K562 (cell line): ENCODE results near the gene SAP25. TPM values are rescaled to one million over a fixed set of nuclear protein-coding genes. Genes with fewer than 3 reads are reported as not detected.

Source experiments
- CLOCK ChIP-seq: fragments of 250-450 bp; sonication (Bioruptor Pico); IDR thresholded peaks from 2 replicates; pipeline ENCODE4 v1.4.0; 2020; ENCODE audit warnings: mild to moderate bottlenecking, moderate library complexity, borderline replicate concordance
- MGA ChIP-seq: fragments of 450-650 bp; IDR thresholded peaks from 2 replicates; pipeline ENCODE4 v1.6.1; 2016; ENCODE audit warnings: mild to moderate bottlenecking, moderate library complexity
- PRDM10 ChIP-seq: fragments of 450-650 bp; IDR thresholded peaks from 2 replicates; pipeline ENCODE4 v1.6.1; 2018; ENCODE audit not compliant: partially characterized antibody
- polyA plus RNA-seq, 8 experiments: library from polyadenylated mRNA; depleted of rRNA in 4 of 8; stranded (reverse) in 5 of 8; unstranded in 3 of 8; fragments of >200 nt; fragmentation: Nextera tagmentation in 2 of 8; fragmentation: Illumina TruSeq in 1 of 8; extraction: Ambion mirVana in 2 of 8; extraction: Trizol in 1 of 8; gene quantifications; 2 replicates each; pipeline versions ENCODE4 v1.2.1 to v1.2.3, GENCODE V29; 2011 to 2014; ENCODE audit warnings: inconsistent platforms in 1 of 8, missing spikeins in 1 of 8
- total RNA-seq, 7 experiments: library from RNA; depleted of rRNA in 6 of 7; stranded (reverse); fragments of >200 nt in 6 of 7; fragmentation: Illumina TruSeq in 2 of 7; extraction: Trizol in 2 of 7; gene quantifications; 2 replicates each; pipeline versions ENCODE4 v1.2.1 to v1.2.3, GENCODE V29; 2011 to 2021; ENCODE audit warnings: low replicate concordance in 1 of 7

Gene SAP25
- total and polyA plus RNA-seq, 9 of the 15 experiments (the other 6 are each of a cell fraction or from before 2014, with no cell fraction given): 0.13 to 5.3 (median 0.78) TPM; not detected in 1

- TF ChIP-seq CLOCK (CRISPR knock-in tag): no peak
- peak; percentile 89 for TF ChIP-seq MGA
- no peak for TF ChIP-seq PRDM10
Measured at GRCh38 chr7:100603726-100604027, 30.0 kb upstream of the SAP25 start (continued).
